Stimulated activated memory B cell treated with anti-CD40 and anti-IgM and Interleukin-4, amounts not matched to agents 10 μg/mL and 1 μg/mL and 100 μg/mL, for 72 hours (primary cell): ENCODE measurements around the gene TPP1.
A peak's percentile ranks its signal among the peaks of the same experiment; 100 is the strongest.

Source experiments
- ATAC-seq: fragments of 150-1000 bp; cut with Tn5 transposase; 2 replicates; pipeline ENCODE4 v1.10.0; 2021
- H3K27ac Mint-ChIP-seq: one replicate; pipeline ENCODE4 v1.8.0; 2022; ENCODE audit warnings: mild to moderate bottlenecking, mixed read lengths
- H3K27me3 Mint-ChIP-seq: one replicate; pipeline ENCODE4 v1.8.0; 2022; ENCODE audit warnings: mixed read lengths
- H3K36me3 Mint-ChIP-seq: one replicate; pipeline ENCODE4 v1.8.0; 2022; ENCODE audit warnings: mixed read lengths
- H3K4me1 Mint-ChIP-seq: one replicate; pipeline ENCODE4 v1.8.0; 2022; ENCODE audit warnings: mixed read lengths
- H3K4me3 Mint-ChIP-seq: one replicate; pipeline ENCODE4 v1.8.0; 2022; ENCODE audit warnings: mild to moderate bottlenecking, moderate library complexity, mixed read lengths
- H3K9me3 Mint-ChIP-seq: one replicate; pipeline ENCODE4 v1.8.0; 2022; ENCODE audit warnings: mixed read lengths

TPP1 gene

DNA sequence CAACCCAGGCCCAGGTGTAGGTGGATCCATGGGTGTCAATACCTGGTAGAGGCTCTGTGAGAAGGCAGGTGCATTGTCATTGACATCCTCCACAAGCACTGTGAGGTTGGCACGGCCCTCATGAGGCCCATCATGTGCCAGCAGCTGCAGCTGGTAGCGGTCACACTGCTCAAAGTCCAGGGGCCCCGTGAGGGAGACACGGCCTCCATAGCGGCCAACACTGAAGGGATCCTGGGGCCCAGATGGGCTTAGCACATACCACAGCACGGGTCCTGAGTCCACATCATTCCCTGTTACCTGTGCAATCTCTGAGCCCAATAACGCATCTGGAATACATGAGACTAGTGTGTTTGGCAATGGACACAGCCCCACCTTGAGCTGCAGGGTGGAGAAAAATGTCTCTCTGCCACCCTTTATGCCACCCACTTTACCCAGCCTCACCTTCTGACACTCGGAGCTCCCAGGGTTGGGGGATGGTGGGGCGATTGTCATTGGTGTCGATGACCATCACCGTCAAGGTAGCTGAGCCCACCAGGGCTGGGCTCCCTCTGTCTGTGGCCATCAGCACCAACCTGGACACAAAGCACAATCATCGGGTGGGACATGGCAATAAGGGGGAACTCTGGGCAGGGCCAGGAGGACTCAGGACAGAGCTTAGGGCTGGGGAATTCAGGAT lies 6.1 kb upstream of the TPP1 start:
- Mint-ChIP-seq H3K27ac (no peak overlapping the region), H3K4me1 (peaks cover 32% of the 10 kb centered on the region), H3K36me3 (no peaks in the 10 kb centered on the region), H3K27me3 (no peaks in the 10 kb centered on the region), H3K4me3 (no peak overlapping the region), H3K9me3 (no peaks in the 10 kb centered on the region)
- no peak for ATAC-seq

DNA sequence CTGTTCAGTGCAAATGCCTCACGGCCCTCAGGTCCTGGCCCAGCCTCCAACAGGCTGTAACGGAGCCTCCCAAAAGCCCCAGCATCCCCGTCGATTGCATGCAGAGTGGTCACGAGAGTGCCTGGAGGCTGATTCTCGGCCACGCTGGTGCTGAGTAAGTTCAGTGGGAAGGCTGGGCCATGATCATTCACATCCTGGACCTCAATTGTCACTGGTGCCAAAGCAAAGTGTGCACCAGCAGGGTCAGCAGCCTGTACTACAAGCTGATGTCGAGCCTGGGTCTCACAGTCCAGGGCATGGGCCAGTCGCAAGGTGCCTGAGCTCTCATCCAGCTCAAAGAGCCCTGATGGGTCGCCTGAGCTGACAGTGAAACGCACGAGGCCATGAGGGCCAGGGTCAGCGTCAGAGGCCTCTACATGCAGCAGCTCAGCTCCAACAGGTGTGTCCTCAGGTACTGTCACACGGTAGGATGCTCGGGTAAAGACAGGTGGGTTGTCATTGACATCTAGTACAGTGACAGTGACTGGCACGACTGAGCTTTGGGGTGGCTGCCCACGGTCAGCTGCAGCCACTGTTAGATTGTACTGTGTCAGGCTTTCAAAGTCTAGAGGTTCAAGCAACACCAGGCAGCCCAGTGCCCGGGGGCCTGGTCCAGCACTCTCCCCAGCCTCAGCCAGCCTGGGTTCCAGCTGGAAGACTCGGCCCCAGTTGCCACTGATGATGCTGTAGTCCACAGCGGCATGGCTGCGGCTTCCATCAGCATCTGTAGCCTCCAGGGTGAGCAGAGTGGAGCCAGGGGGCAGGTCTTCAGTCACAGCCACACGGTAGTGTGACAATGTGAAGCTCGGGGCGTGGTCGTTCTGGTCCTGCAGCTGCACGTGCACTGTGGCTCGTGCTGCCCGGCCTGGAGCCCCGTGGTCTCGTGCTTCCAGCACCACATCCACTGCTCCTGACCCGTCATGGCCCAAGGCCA lies 4.5 kb upstream of the TPP1 start:
- no peak for ATAC-seq
- H3K36me3 Mint-ChIP-seq: no peaks in the 10 kb centered on the region
- H3K4me3 Mint-ChIP-seq: no peak overlapping the region
- H3K4me1 Mint-ChIP-seq: peaks cover 32% of the 10 kb centered on the region
- H3K27me3 Mint-ChIP-seq: no peaks in the 10 kb centered on the region
- H3K27ac Mint-ChIP-seq: peak overlapping the region; percentile 17
- H3K9me3 Mint-ChIP-seq: no peaks in the 10 kb centered on the region

GRCh38 chr11:6622261-6623171 lies 3.3 kb upstream of the TPP1 start:
- Mint-ChIP-seq H3K4me1 (peaks cover 23% of the 10 kb centered on the region), H3K4me3 (no peak overlapping the region), H3K27me3 (no peaks in the 10 kb centered on the region), H3K9me3 (no peaks in the 10 kb centered on the region), H3K27ac (no peak overlapping the region), H3K36me3 (no peaks in the 10 kb centered on the region)
- no peak for ATAC-seq

GRCh38 chr11:6621711-6622211 lies 2.5 kb upstream of the TPP1 start:
- no peak overlapping the region for H3K27ac Mint-ChIP-seq
- no peaks in the 10 kb centered on the region for H3K27me3 Mint-ChIP-seq
- no peak for ATAC-seq
- no peak overlapping the region for H3K4me3 Mint-ChIP-seq
- peaks cover 23% of the 10 kb centered on the region for H3K4me1 Mint-ChIP-seq
- H3K36me3 Mint-ChIP-seq: no peaks in the 10 kb centered on the region
- no peaks in the 10 kb centered on the region for H3K9me3 Mint-ChIP-seq

DNA sequence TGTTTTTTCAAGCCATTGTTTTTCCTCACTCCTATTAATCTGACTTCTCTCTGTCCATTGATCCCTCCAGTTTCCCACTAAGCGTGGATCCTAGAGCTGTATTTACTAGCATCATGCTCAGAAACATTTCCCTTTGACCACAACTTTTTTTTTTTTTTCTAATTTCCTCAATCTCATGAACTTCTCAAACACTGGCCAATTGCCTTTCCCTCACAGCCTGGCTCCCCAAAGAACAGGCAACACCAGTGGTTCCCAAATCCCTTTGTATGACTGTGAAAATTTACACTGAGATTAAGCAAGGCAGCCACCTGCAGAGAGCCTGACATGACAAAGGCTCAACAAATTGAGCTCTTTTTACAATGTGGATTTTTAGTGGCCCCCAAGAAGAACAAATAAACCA lies 1.4 kb upstream of the TPP1 start:
- no peak for ATAC-seq
- Mint-ChIP-seq H3K9me3 (no peaks in the 10 kb centered on the region), H3K27ac (no peak overlapping the region), H3K36me3 (no peaks in the 10 kb centered on the region), H3K4me1 (peaks cover 28% of the 10 kb centered on the region), H3K4me3 (no peak overlapping the region), H3K27me3 (no peaks in the 10 kb centered on the region)

DNA sequence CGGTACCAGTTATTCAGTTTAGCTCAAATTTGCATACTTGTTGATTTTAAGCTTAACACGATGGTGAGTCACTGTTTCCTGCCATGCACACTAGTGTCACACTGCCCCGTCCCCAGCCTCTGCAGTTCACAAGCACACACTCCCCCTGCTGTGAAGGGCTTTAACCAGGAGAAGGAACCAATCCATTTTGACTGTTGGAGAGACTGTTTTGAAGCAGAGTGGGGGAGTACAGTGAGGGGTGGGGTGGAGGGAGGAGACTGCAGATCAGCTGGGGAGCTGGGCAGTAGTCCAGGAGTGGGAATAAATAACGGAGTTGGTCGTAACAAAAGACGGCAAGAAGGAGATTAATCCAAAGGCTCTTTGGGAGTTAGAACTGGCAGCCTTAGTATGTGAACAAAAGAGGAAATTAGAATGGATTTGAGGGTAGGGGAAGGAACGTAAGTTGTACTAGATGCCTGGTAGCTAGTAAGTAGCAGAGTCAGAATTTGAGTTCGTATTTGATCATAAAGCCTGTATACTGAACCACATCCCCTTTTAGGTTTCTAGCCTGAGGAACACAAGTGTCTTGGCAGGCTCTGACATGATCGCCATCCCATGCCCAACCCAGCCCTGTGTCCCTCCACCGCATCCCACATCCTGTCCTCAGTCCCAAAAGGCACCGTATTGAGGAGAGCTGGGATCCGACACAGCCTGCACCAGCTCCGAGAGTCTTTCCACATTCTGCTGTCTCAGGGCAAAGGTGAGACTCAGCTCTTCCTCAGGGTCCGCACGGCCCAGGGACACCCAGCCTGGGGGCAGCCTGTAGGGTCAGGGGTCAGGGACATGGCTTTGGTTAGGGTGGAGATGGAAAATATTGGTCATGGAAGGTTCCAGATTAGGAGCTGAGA lies 862 bp downstream of the TPP1 start:
- no peaks in the 10 kb centered on the region for H3K36me3 Mint-ChIP-seq
- no peak overlapping the region for H3K4me3 Mint-ChIP-seq
- no peak overlapping the region for H3K27ac Mint-ChIP-seq
- H3K9me3 Mint-ChIP-seq: no peaks in the 10 kb centered on the region
- no peaks in the 10 kb centered on the region for H3K27me3 Mint-ChIP-seq
- peak; percentile 76 for ATAC-seq
- peaks cover 29% of the 10 kb centered on the region for H3K4me1 Mint-ChIP-seq

- ATAC-seq: no peak
- no peaks in the 10 kb centered on the region for H3K9me3 Mint-ChIP-seq
- no peaks in the 10 kb centered on the region for H3K27me3 Mint-ChIP-seq
- H3K27ac Mint-ChIP-seq: no peak overlapping the region
- H3K4me3 Mint-ChIP-seq: no peak overlapping the region
- H3K36me3 Mint-ChIP-seq: no peaks in the 10 kb centered on the region
- peaks cover 29% of the 10 kb centered on the region for H3K4me1 Mint-ChIP-seq
These were observed 1.9 kb downstream of the TPP1 start for GRCh38 chr11:6617315-6617781.

- no peaks in the 10 kb centered on the region for H3K27me3 Mint-ChIP-seq
- ATAC-seq: no peak
- H3K27ac Mint-ChIP-seq: peak overlapping the region; percentile 48
- H3K36me3 Mint-ChIP-seq: no peaks in the 10 kb centered on the region
- no peaks in the 10 kb centered on the region for H3K9me3 Mint-ChIP-seq
- peak overlapping the region; percentile 46 for H3K4me3 Mint-ChIP-seq
- peaks cover 25% of the 10 kb centered on the region for H3K4me1 Mint-ChIP-seq
These were observed 2.5 kb downstream of the TPP1 start for GRCh38 chr11:6616596-6617250.

- Mint-ChIP-seq H3K27ac (peak overlapping the region; percentile 48), H3K4me3 (no peak overlapping the region), H3K4me1 (peaks cover 28% of the 10 kb centered on the region), H3K27me3 (no peaks in the 10 kb centered on the region), H3K36me3 (peaks cover 5% of the 10 kb centered on the region), H3K9me3 (no peaks in the 10 kb centered on the region)
- ATAC-seq: no peak
These were observed 3.2 kb downstream of the TPP1 start for GRCh38 chr11:6615882-6616585.

DNA sequence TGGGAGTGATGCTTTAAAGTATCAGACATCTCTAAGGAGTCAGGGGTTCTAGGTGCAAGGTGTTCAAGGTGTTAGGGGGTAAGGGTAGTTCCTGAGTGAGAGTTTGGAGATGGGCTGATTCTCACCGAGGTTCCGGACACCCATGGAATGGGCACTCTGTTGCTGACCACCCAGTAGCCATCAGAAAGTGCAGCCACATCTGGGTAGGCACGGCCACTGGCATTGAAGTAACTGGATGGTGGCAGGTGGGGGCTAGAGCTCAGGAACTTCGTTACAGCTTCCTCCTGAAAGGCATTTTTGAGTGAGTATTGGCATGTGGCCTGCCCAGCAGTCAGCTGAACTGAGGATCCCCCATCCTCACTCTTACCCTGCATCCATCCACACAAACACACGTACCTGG lies 4.2 kb downstream of the TPP1 start:
- no peak overlapping the region for H3K4me3 Mint-ChIP-seq
- H3K27me3 Mint-ChIP-seq: no peaks in the 10 kb centered on the region
- H3K4me1 Mint-ChIP-seq: peaks cover 38% of the 10 kb centered on the region
- H3K9me3 Mint-ChIP-seq: no peaks in the 10 kb centered on the region
- ATAC-seq: no peak
- H3K36me3 Mint-ChIP-seq: peaks cover 15% of the 10 kb centered on the region
- no peak overlapping the region for H3K27ac Mint-ChIP-seq

GRCh38 chr11:6614446-6614845 lies 4.8 kb downstream of the TPP1 start:
- peaks cover 21% of the 10 kb centered on the region for H3K36me3 Mint-ChIP-seq
- H3K4me3 Mint-ChIP-seq: no peak overlapping the region
- H3K27me3 Mint-ChIP-seq: no peaks in the 10 kb centered on the region
- no peak overlapping the region for H3K27ac Mint-ChIP-seq
- ATAC-seq: no peak
- H3K9me3 Mint-ChIP-seq: no peaks in the 10 kb centered on the region
- peaks cover 44% of the 10 kb centered on the region for H3K4me1 Mint-ChIP-seq

GRCh38 chr11:6613496-6613895 lies 5.7 kb downstream of the TPP1 start:
- Mint-ChIP-seq H3K27me3 (no peaks in the 10 kb centered on the region), H3K36me3 (peaks cover 30% of the 10 kb centered on the region), H3K27ac (no peak overlapping the region), H3K4me3 (no peak overlapping the region), H3K4me1 (peaks cover 45% of the 10 kb centered on the region), H3K9me3 (no peaks in the 10 kb centered on the region)
- no peak for ATAC-seq
